Breast epithelium (tissue), 4 donors: ENCODE results near the gene C1orf21. TPM values are rescaled to one million over a fixed set of nuclear protein-coding genes. Genes with fewer than 3 reads are reported as not detected.

ENCODE experiments used
- DNase-seq, 2 donors: peaks; one replicate each; pipeline ENCODE4 v3.0.0-alpha.2; 2019; ENCODE audit warnings: low spot score in 2 of 2
- H3K27ac ChIP-seq, 2 donors: fragments of 200-600 bp; sonication (generic) in 1 of 2; one replicate each; pipeline ENCODE4 v1.5.1; 2016 to 2019; ENCODE audit warnings: mild to moderate bottlenecking in 1 of 2
- H3K27me3 ChIP-seq, 2 donors: fragments of 200-600 bp; sonication (generic) in 1 of 2; one replicate each; pipeline versions ENCODE4 v1.5.1 to v1.6.0; 2017 to 2019; ENCODE audit warnings: control low read depth in 1 of 2, mild to moderate bottlenecking in 1 of 2
- H3K36me3 ChIP-seq: fragments of 200-600 bp; one replicate; pipeline ENCODE4 v1.5.1; 2019
- H3K4me1 ChIP-seq, 2 donors: fragments of 200-600 bp; sonication (generic); one replicate each; pipeline ENCODE4 v1.5.1; 2016 to 2019; ENCODE audit warnings: control low read depth in 1 of 2
- H3K4me3 ChIP-seq, 3 donors: fragments of 200-600 bp; sonication (generic); 1 replicate in 2 of 3; 2 replicates in 1 of 3; pipeline ENCODE4 v1.5.1; 2016 to 2019; ENCODE audit warnings: mild to moderate bottlenecking in 3 of 3, moderate library complexity in 2 of 3
- H3K9me3 ChIP-seq, 2 donors: fragments of 200-600 bp; sonication (generic) in 1 of 2; one replicate each; pipeline ENCODE4 v1.5.1; 2016 to 2019; ENCODE audit warnings: control low read depth in 1 of 2
- CTCF ChIP-seq, 3 donors: fragments of 450-650 bp; IDR thresholded peaks; one replicate each; pipeline ENCODE4 v1.5.1; 2016 to 2017; ENCODE audit warnings: antibody characterized with exemption in 3 of 3, mild to moderate bottlenecking in 3 of 3, moderate library complexity in 3 of 3
- POLR2A ChIP-seq: fragments of 450-650 bp; IDR thresholded peaks from one replicate; pipeline ENCODE4 v1.6.1; 2016; ENCODE audit warnings: antibody characterized with exemption, mild to moderate bottlenecking, moderate library complexity
- POLR2AphosphoS5 ChIP-seq, 3 donors: sonication (generic); formaldehyde crosslinking; IDR thresholded peaks; one replicate each; pipeline ENCODE4 v1.6.1; 2017; ENCODE audit warnings: antibody characterized with exemption in 3 of 3
- intact Hi-C: fragments of 100-400 bp; cut with DNase I; formaldehyde crosslinking; loops from one replicate; pipeline ENCODE4 v1.15.1; 2023; ENCODE audit warnings: low total_unique reads
- total RNA-seq, 3 donors: library from RNA; depleted of rRNA; stranded (reverse); fragments of >200 nt; gene quantifications; one replicate each; pipeline ENCODE4 v1.1.0, GENCODE V29; 2016

The C1orf21 gene
- total RNA-seq, 3 donors from 2014 or later, result 31.5 to 75.7 (median 54.7) TPM

- intact Hi-C loops, result no loop called here
- peak overlapping the region; percentile 18 to 78 for H3K27ac ChIP-seq
- H3K4me3 ChIP-seq, result no peak overlapping the region
- no peaks in the 10 kb centered on the region for H3K27me3 ChIP-seq
- TF ChIP-seq POLR2AphosphoS5 (IDR thresholded peaks at IDR 0.05) (no peak), POLR2A (no peak), CTCF (IDR thresholded peaks at IDR 0.05) (no peak)
- H3K4me1 ChIP-seq, result no peaks in the 10 kb centered on the region
- H3K9me3 ChIP-seq, result no peaks in the 10 kb centered on the region
- no peaks in the 10 kb centered on the region for H3K36me3 ChIP-seq
- no peak for DNase-seq
Measured at GRCh38 chr1:184492536-184492935, 105.7 kb downstream of the C1orf21 start.

GRCh38 chr1:184493987-184494388 lies 107.2 kb downstream of the C1orf21 start:
- no peaks in the 10 kb centered on the region for H3K27me3 ChIP-seq

GRCh38 chr1:184494929-184495328 lies 108.1 kb downstream of the C1orf21 start:
- Histone ChIP-seq H3K36me3 (no peaks in the 10 kb centered on the region), H3K27me3 (no peaks in the 10 kb centered on the region), H3K4me1 (no peaks in the 10 kb centered on the region), H3K27ac (no peak overlapping the region), H3K9me3 (no peaks in the 10 kb centered on the region), H3K4me3 (no peak overlapping the region)
- intact Hi-C loops, result no loop called here
- no peak for DNase-seq
- TF ChIP-seq POLR2A (no peak), POLR2AphosphoS5 (IDR thresholded peaks at IDR 0.05) (no peak), CTCF (IDR thresholded peaks at IDR 0.05) (no peak)

More at GRCh38 chr1:184493987-184494388, 107.2 kb downstream of the C1orf21 start:
- Histone ChIP-seq H3K9me3 (no peaks in the 10 kb centered on the region), H3K27ac (peak overlapping the region; percentile 25 to 60), H3K36me3 (no peaks in the 10 kb centered on the region), H3K4me1 (no peaks in the 10 kb centered on the region), H3K4me3 (no peak overlapping the region)
- intact Hi-C loops, result no loop called here
- TF ChIP-seq POLR2AphosphoS5 (IDR thresholded peaks at IDR 0.05) (no peak), POLR2A (no peak), CTCF (IDR thresholded peaks at IDR 0.05) (no peak)
- no peak for DNase-seq

- no peaks in the 10 kb centered on the region for H3K9me3 ChIP-seq
- DNase-seq, result no peak
- no peaks in the 10 kb centered on the region for H3K4me1 ChIP-seq
- intact Hi-C loops, result no loop called here
- H3K4me3 ChIP-seq, result no peak overlapping the region
- no peak for TF ChIP-seq POLR2AphosphoS5 (IDR thresholded peaks at IDR 0.05)
- TF ChIP-seq POLR2A, result no peak
- no peaks in the 10 kb centered on the region for H3K36me3 ChIP-seq
- H3K27me3 ChIP-seq, result no peaks in the 10 kb centered on the region
- no peak overlapping the region for H3K27ac ChIP-seq
Measured at GRCh38 chr1:184497959-184498723, 111.3 kb downstream of the C1orf21 start.

- H3K27ac ChIP-seq, result no peak overlapping the region
- intact Hi-C loops, result no loop called here
- peaks cover 0 to 3% of the 10 kb centered on the region in 2 donors for H3K4me1 ChIP-seq
- H3K36me3 ChIP-seq, result no peaks in the 10 kb centered on the region
- no peaks in the 10 kb centered on the region for H3K9me3 ChIP-seq
- no peaks in the 10 kb centered on the region for H3K27me3 ChIP-seq
- no peak for DNase-seq
- no peak overlapping the region for H3K4me3 ChIP-seq
- TF ChIP-seq POLR2AphosphoS5 (IDR thresholded peaks at IDR 0.05) (no peak), POLR2A (no peak), CTCF (IDR thresholded peaks at IDR 0.05) (no peak)
Measured at GRCh38 chr1:184499616-184500015, 112.8 kb downstream of the C1orf21 start.
